HUDEP-2 (cell line): Measurements from ENCODE around the gene MGAM2.
"Not testable (repeated sequence)": the region's sequence is repeated elsewhere in the genome, so short reads cannot be mapped to it uniquely, and the experiment has no call there.

ENCODE experiments used
- DNase-seq, 76 experiments: peaks; one replicate each; lab custom pipeline; 2025; ENCODE audit not compliant: unreplicated experiment in 76 of 76; lab: John Stamatoyannopoulos, UW

Gene MGAM2

GRCh38 chr7:142111499-142111898 is at the start of gene MGAM2:
Gene MGAM2, plus strand, starts transcription at chr7:142111718. Its CDS starts 5,156 bp downstream, at chr7:142116874.
- no peak for DNase-seq

DNA sequence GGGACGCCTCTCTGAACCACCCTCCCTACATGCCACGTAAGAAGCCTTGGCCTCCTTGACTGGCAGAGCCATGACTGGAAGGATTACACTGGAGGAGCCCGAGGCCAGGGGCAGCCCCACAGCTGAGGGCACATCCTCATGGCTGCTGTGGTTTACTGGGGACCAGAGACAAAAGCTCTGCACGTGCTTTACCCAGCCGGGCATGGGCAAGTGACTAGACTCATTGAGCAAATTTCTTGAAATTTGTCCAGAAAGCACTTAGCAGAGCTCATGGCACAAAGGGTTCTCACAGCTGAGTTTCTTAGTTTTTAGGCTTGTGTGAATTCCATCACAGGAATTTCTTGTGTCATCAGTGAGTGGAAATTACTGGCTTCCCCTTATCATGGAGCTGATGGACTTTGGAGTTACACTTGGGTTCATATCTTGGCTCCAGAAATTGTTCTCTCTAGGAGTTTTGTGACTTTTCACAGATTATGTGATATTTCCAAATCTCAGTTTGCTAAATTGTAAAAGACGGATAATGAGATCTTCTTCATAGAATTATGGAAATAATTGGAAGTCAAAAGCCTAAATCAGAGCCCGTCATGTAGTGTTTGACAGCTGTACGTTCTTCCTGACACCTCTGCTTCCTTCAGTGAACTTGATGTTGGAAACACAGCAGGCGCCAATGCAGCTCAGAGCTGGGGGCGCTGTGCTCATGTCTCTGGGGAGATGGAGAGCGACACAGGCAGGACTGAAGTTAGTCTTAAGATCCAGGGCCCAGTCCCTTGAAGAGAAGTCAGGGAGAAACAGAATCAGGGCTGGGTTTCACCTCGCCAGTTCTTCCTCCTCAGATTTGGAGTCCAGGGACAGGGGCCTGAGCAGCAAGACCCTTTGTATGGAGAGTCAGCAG is 47.7 kb upstream of the MGAM2 start:
- no peak for DNase-seq

GRCh38 chr7:142066536-142066935 is 45.0 kb upstream of the MGAM2 start:
- no peak for DNase-seq

DNA sequence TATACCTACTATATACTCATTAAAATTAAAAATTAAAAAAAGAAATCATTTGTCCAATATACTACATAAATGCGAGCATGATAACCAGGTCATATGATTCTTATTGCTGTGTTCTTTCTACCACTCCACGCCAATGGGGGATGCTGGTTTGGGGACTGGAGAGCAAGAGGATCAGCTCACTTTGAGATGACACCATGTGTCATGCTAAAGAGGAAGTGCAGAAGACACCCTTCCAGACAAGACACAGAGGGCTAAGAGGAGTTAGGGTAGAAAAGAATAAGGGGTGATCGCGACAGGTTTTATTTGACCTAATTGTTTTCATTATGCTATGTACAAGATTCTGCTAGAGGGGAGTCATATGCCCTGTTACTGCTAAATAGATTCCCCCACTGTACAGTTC is 33.8 kb upstream of the MGAM2 start:
- DNase-seq, result no peak

DNA sequence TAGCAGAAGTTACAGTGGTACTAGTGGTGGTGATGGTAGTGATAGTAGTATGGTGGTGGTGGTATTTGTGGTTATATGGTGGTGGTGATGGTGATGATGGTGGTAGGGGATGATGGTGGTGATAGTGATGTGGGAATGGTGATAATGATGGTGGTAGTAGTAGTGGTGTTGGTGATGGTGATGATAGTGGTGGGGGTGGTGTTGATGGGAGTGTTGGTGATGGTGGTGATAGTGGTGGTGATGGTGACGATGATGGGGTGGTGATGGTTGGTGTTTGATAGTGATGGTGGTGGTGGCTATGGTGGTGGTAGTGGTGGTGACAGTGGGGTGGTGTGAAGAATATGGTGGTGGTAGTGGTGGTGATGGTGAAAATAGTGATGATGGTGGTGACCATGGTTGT is 27.9 kb upstream of the MGAM2 start:
- DNase-seq, result no peak

DNA sequence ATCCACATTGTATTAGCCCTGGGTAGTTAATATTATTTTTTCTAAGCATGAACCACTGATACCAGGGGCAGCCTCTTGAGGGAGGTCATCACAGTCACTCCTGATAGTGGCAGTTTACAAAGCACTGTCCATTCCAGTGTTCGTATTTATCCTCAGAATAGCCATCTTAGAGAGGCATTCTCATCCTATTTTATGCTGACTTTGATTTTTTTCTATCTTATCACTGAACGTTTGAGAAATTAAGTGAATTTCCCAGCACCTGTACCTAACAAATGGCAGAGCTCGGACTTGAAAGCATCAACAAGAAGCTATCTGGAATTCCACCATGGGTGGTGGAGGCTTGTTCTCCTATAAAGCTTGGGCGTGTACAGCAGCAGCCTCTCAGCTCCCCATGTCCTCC is 26.1 kb upstream of the MGAM2 start:
- DNase-seq, result no peak

GRCh38 chr7:142088022-142088714 is 23.4 kb upstream of the MGAM2 start:
- peak in 1 of 76 experiments; percentile 10 for DNase-seq

DNA sequence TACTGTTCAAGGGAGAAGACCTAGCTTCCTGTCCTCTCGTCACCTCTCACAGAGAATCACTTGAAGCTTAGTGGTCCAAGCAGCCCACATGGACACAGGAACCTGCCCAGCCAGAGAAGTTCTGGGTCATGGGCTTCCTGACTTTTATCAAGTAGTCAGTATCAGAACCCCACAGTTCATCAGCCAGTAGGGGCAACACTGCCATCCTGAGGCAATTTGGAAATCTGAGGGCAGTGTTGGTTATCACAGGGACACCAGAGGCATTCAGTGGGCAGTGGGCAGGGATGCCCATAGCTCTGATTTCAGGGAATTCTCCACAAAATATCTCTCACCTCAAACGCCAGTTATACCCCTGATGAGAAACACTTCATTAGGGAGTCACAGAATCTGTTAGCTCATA is 22.5 kb upstream of the MGAM2 start:
- no peak for DNase-seq

DNA sequence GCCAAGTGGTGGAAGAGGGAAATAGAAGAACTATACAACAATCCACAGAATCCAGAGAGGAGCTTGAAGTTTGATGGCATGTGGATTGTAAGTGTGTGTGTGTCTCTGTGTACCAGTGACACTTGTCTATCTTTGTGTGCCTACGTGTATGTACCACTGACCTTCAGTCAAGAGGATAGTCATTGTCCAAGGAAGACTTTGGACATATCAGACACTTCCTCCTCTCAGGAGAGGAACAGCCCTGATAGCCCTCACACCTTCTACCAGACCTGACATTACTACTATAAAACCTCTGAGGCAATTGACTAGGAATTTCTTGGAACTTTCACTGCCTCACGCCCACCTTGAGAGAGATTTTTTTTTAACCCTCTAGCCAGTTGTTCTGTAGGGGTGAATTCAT is 19.6 kb upstream of the MGAM2 start:
- DNase-seq, result no peak

DNA sequence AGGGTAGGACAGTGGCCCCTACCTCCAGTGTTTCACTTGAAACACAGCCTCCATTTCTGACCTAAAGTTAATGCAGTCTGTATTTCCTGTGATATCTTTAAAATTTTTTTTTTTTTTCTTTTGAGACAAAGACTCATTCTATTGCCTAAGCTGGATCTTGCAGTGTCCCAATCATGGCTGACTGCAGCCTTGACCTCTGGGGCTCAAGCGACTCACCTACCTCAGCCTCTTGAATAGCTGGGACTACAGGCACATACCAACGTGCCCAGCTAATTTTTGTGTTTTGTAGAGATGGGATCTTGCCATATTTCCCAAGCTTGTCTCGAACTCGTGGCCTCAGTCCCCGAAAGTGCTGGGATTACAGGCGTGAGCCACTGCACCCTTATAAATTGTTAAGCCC is 16.7 kb upstream of the MGAM2 start:
- no peak for DNase-seq

GRCh38 chr7:142097571-142097970 is 13.9 kb upstream of the MGAM2 start:
- DNase-seq, result no peak

DNA sequence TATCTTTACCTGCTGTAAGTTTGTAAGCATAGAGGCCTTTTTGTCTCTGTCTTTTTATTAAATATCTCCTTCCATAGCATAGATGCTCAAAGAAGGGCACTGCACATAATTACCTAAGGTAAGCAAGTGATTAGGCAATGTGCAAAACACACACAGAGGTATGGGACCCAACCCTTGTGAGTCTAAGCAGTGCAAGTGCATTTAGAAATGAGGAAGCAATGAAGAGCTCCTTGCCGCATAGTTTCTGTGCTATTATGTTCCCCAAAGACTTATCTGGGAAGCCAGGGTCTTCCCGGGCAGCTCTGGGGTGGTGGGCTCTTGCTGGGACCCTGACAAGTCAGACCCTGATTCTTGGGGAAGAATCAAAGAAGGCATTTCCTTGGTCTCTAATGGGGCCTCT is 13.5 kb upstream of the MGAM2 start:
- DNase-seq, result no peak

GRCh38 chr7:142099347-142099746 is 12.2 kb upstream of the MGAM2 start:
- not testable (repeated sequence) for DNase-seq

DNA sequence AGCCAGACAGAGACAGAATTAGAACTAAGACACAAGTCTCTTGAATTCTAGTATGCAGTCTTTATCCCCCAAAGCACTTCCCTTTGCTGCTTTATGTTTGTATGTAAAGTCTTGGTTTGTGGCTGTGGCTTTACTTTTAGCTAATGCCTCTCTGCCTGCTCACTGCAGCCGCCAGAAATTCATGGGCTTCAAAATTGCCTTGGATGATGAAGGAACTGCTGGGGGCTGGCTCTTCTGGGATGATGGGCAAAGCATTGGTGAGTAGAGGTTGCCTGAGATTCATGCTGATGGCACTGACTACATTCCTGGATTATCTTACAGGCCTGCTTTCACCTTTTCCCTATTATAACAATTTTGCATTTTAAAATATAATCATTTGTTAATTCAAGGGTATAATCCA is 10.9 kb upstream of the MGAM2 start:
- no peak for DNase-seq

DNA sequence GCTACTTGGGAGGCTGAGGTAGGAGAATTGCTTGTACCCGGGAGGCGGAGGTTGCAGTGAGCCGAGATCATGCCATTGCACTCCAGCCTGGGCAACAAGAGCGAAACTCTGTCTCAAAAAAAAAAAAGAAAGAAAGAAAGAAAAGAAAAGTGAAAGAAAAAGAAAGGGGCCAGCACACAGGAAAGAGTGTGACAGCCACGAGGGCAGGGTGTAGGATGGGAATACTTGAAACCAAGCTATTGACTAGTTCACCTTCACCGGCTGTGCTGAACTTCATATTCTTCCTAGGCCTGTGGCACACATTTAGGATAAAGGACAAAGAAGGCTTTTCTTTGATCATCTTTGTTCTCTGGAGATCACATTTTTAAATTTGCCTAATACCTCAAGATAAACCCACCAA is 9.7 kb upstream of the MGAM2 start:
- DNase-seq, result not testable (repeated sequence)

GRCh38 chr7:142104550-142105527 is 6.7 kb upstream of the MGAM2 start:
- no peak for DNase-seq

GRCh38 chr7:142108728-142109505 is 2.6 kb upstream of the MGAM2 start:
- DNase-seq, result no peak

DNA sequence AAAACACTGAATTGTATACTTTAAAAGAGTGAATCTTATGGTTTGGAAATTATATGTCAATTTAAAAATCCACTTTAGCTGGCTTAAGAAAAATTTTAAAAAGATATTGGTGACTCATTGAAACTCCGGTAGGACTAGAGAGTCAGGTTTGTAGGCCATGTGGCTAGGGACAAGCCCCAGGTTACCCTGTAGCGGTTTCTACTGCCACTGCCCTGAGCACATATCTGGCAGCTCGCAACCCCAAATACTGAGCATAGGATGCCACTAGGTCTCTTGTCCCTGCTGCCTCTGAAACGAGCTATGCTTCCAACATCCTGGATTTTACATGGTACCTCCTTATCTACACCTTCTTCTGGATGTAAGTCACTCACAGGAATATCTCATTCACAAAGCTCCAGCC is 1.4 kb upstream of the MGAM2 start:
- DNase-seq, result no peak

GRCh38 chr7:142110638-142111037 is 880 bp upstream of the MGAM2 start:
- DNase-seq, result no peak

DNA sequence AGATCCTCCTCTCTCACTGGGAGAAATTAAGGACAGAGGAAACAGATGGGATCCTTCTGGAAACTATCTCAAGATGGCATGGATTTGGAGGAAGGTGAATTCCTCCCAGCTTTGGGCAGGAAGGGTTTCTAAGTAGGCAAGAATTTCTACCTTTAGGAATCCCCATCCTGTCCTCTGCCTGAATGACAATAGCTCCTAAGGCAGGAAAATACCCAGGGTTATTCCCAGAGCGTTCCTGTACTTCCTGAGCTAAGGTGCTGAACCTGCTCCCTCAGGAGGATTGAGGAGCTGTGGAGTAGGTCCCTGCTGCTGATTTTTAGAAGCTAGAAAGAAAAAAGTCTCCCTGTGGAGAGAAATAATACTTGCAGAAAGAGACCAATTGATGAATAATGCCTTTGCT is 568 bp downstream of the MGAM2 start:
- DNase-seq, result no peak
